IPS-11a (cell line): ENCODE data around the gene CSF3R.
"Not testable (repeated sequence)": the region's sequence is repeated elsewhere in the genome, so short reads cannot be mapped to it uniquely, and the experiment has no call there.

Experiments
- H3K4me3 ChIP-seq: one replicate; pipeline ENCODE4 v1.5.1; 2013; ENCODE audit warnings: low read depth, low read length, control low read depth

CSF3R gene

DNA sequence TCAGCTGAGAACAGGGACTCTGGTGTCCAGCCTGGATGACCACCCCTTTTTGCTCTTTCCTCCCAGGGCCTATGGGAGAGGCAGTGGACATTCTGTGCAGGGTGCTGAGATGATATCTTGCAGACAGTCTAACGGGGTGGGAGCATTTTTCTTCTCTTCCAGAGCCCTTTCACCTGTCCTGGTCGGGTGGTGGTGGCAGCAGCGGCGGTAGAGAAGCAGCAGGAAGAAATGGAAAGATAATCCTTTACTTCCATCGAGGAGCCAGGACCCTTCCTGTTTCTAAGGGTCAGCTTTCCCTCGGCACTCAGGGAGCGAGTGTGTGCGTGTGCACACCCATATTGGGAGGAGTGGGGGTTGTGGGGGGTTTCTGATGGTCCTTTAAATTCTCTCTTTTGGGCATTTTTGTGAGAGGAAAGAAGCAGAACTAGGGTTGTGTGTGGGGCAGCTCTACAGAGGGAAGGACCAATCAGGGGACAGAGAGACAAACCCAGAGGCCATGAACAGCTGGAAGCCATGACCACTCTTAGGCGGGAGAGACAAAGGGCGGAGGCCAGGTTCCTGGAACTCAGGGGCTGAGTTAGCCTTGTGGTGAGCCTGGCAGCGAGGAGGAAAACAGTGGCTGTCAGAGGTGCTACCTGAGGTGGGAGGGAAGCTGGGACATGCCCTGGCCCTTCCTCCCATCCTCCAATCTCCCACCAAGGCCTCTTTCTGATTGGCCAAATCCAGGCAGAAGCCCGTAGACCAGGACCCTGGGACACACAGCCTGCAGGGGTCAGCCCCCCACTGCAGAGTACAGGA, 31.2 kb upstream of the CSF3R start:
- H3K4me3 ChIP-seq: no peak overlapping the region

GRCh38 chr1:36512842-36513241, 30.1 kb upstream of the CSF3R start:
- H3K4me3 ChIP-seq: no peak overlapping the region

DNA sequence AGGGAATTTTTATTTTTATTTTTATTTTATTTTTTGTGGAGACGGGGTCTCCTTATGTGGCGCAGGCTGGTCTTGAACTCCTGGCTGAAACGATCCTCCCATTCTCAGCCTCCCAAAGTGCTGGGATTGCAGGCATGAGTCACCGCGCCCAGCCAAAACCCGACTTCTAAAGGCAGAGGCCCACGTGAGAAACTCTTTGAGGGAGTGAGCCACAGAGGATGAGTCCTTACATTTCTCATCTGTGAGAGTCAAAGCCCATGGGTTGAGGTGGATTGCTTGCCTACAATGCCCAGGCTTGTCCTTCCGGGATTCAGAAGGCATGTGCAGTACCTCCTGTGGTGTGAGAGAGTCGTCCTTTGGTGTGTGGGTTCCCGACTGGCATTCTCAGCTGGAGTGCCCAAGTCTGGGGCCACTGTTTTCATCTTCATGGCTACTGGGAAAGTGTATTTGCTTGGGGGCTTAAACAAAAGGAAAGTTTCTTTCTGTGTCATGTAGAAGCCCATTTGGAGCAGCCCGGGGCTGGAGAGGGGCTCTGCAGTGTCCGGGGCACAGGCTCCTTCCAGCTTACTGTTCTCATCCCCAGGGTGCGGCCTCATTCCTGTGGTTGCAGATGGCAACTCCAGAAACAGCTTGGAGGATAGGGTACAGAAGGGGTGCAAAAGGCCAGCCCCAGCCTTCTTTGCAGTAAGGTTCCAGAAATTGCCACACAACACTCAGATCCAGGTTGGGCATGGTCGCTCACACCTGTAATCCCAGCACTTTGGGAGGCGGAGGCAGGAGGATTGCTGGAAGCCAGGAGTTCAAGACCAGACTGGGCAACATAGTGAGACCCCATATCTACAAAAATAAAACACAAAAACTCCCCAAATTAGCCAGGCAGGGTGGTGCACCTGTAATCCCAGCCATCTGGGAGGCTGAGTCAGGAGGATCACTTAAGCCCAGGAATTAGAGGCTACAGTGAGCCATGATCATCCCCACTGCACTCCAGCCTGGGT, 29.4 kb upstream of the CSF3R start:
- no peak overlapping the region for H3K4me3 ChIP-seq

- not testable (repeated sequence) for H3K4me3 ChIP-seq
These were observed 28.5 kb upstream of the CSF3R start for GRCh38 chr1:36511220-36511619.

- H3K4me3 ChIP-seq: no peak overlapping the region
These were observed 27.7 kb upstream of the CSF3R start for GRCh38 chr1:36510418-36510817.

DNA sequence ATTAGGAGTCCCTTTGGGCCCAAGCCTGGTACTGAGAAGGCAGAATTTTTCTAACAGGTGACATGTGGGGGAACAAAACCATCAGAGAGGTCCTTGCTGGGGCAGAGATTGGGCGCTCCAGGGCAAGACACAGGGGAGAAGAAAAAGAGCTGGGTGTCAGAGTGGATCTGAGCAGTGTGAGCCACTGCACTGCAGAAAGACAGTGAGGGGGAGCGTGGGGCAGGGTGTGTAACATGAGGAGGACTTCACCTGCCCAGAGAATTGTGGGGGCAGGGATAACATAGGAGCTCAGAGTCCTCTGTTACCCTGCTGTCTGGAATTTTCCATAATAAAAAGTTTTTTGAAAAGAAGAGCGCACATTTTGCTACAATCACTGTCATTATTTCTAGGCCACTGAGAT, 25.5 kb upstream of the CSF3R start:
- H3K4me3 ChIP-seq: no peak overlapping the region

GRCh38 chr1:36506276-36506920, 23.7 kb upstream of the CSF3R start:
- no peak overlapping the region for H3K4me3 ChIP-seq

DNA sequence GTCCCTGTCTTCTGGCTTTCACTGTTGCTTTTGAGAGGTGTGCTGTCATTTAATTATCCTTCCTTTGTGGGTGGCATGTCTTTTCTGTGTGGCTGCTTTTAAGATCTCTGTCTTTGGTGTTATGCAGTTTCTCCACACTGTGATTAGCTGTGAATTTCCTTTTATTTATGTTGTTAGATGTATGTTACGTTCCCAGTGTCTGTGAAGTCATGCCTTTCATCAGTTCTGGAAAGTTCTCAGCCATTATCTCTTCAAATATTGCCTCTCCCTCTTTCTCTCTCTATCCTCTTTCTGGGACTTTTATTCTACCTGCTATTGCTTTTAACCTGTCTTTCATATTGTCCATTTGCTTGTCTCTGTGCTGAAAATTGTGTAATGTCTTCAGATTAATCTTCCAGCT, 21.0 kb upstream of the CSF3R start:
- no peak overlapping the region for H3K4me3 ChIP-seq

GRCh38 chr1:36503159-36503558, 20.4 kb upstream of the CSF3R start:
- no peak overlapping the region for H3K4me3 ChIP-seq

- no peak overlapping the region for H3K4me3 ChIP-seq
These were observed 19.9 kb upstream of the CSF3R start for GRCh38 chr1:36502616-36503015.

- H3K4me3 ChIP-seq: not testable (repeated sequence)
These were observed 19.2 kb upstream of the CSF3R start for GRCh38 chr1:36501911-36502310.

DNA sequence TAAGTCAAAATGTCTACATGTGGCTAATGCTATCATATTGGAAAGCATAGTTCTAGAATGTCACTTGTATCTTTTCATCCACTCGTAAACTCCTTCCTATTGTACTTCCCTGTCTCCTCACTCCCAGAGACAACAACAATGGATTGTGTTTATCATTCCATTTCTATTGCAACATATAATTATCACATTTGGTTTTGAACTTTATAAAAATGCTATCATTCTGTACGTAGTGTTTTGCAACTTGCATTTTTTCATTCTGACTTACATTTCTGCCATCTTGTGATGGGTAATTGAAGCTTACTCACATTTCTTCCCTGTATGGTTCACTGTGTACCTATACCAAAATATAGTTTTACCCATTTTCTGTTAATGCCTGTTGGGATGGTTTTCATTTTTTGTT, 14.5 kb upstream of the CSF3R start:
- no peak overlapping the region for H3K4me3 ChIP-seq

DNA sequence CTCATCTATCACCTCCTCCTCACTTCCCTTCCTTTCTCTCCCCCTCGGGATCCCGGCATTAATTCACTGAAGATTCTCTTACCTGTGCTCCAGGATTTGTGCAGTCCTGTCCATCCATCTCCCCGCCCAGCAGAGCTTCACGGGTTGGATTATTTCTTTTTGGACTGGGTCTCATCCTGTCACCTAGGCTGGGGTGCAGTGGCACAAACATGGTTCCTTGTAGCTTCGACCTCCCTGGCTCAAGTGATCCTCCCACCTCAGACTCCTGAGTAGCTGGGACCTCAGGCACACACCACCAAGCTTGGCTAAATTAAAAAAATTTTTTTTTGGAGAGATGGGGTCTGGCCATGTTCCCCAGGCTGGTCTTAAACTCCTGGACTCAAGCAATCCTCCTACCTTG, 12.3 kb upstream of the CSF3R start:
- no peak overlapping the region for H3K4me3 ChIP-seq

DNA sequence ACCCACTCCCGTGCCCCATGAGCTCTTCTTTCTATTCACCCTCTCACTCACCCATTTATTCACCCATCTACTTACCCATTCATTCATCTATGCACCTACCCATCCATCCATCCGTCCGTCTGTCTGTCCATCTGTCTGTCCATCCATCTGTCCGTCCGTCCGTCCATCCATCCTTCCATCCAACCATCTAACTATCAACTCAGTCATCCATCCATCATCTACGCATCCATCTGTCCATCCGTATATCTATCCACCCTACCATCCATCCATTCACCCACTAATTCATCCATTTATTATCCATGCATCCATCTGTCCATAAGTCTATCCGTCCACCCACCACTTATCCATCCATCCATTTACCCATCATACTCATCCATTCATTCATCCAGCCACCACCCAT, 10.8 kb upstream of the CSF3R start:
- no peak overlapping the region for H3K4me3 ChIP-seq

DNA sequence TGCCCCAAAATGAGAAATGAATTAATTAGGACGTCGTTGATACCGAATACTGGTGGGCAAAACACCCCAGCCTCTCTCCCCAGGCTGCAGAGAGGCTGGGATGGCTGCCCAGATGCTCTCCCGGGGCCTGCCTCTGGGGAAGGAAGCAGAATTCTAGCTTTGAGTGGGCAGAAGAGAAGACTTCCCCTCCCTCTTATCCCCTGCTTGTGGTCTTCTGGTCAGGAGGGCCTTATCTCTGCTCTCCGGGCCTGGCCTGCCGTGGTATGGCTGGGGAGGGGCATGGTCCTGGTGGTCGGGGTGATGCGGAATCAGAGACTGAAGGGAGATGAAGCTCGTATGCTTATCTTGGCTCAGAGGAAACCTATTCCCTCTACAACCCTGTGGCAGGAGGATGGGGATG, 9.8 kb upstream of the CSF3R start:
- no peak overlapping the region for H3K4me3 ChIP-seq

GRCh38 chr1:36489258-36490051, 6.7 kb upstream of the CSF3R start:
- H3K4me3 ChIP-seq: not testable (repeated sequence)

GRCh38 chr1:36487906-36488305, 5.2 kb upstream of the CSF3R start:
- H3K4me3 ChIP-seq: no peak overlapping the region

DNA sequence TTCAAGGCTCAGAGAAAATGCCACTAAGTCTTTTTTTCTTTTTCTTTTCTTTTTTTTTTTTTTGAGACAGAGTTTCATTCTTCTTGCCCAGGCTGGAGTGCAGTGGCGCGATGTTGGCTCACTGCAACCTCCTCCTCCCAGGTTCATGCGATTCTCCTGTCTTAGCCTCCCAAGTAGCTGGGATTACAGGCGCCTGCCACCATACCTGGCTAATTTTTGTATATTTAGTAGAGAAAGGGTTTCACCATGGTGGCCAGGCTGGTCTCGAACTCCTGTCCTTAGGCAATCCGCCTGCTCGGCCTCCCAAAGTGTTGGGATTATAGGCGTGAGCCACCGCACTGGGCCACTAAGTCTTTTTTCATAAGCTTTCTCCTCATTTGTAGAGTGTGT, 4.6 kb upstream of the CSF3R start:
- not testable (repeated sequence) for H3K4me3 ChIP-seq

- H3K4me3 ChIP-seq: no peak overlapping the region
These were observed 4.0 kb upstream of the CSF3R start for GRCh38 chr1:36486439-36487335.

GRCh38 chr1:36486093-36486438, 3.4 kb upstream of the CSF3R start:
- H3K4me3 ChIP-seq: no peak overlapping the region
